Measurements from ENCODE around the gene C1QC.
A peak's percentile ranks its signal among the peaks of the same experiment; 100 is the strongest.

C1QC gene

GRCh38 chr1:22608361-22608760 is 35.1 kb upstream of the C1QC start:
- H3K4me3 ChIP-seq (replicated peaks; ENCODE audit: low read depth, low read length): no peak overlapping the region
- no peak for TF ChIP-seq CTCF (IDR thresholded peaks at IDR 0.05; ENCODE audit: low read length, missing control alignments)
- no peak for DNase-seq (ENCODE audit: low read depth)

- TF ChIP-seq CTCF (IDR thresholded peaks at IDR 0.05; ENCODE audit: low read length, missing control alignments): no peak
- no peak for DNase-seq (ENCODE audit: low read depth)
- H3K4me3 ChIP-seq (replicated peaks; ENCODE audit: low read depth, low read length): no peak overlapping the region
Measured at GRCh38 chr1:22609291-22609690, 34.1 kb upstream of the C1QC start.

GRCh38 chr1:22611530-22611947 is 31.9 kb upstream of the C1QC start:
- no peak overlapping the region for H3K4me3 ChIP-seq (replicated peaks; ENCODE audit: low read depth, low read length)
- no peak for TF ChIP-seq CTCF (IDR thresholded peaks at IDR 0.05; ENCODE audit: low read length, missing control alignments)
- peak; percentile 76 for DNase-seq (ENCODE audit: low read depth)

GRCh38 chr1:22612671-22613571 is 30.5 kb upstream of the C1QC start:
- no peak for DNase-seq (ENCODE audit: low read depth)
- no peak for TF ChIP-seq CTCF (IDR thresholded peaks at IDR 0.05; ENCODE audit: low read length, missing control alignments)
- no peak overlapping the region for H3K4me3 ChIP-seq (replicated peaks; ENCODE audit: low read depth, low read length)

DNA sequence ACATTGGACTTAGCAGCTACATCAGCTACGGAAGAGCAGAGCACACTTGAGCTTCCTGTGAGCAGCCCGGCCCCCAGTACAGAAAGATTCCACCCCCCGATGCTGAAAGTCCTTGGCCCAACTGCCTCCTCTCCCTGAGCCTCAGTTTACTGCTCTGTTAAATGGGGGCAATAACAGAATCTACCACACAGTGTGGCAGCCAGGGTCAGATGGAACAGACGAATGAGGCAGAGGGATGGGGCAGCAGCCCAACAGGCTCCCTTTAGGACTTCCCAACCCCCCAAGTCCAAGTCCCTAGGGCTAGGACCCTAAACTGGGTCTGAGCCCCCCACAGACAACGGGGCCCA is 29.9 kb upstream of the C1QC start:
- no peak for TF ChIP-seq CTCF (IDR thresholded peaks at IDR 0.05; ENCODE audit: low read length, missing control alignments)
- H3K4me3 ChIP-seq (replicated peaks; ENCODE audit: low read depth, low read length): no peak overlapping the region
- DNase-seq (ENCODE audit: low read depth): no peak

- DNase-seq (ENCODE audit: low read depth): no peak
- no peak for TF ChIP-seq CTCF (IDR thresholded peaks at IDR 0.05; ENCODE audit: low read length, missing control alignments)
- no peak overlapping the region for H3K4me3 ChIP-seq (replicated peaks; ENCODE audit: low read depth, low read length)
Measured at GRCh38 chr1:22613951-22614350, 29.5 kb upstream of the C1QC start.

DNA sequence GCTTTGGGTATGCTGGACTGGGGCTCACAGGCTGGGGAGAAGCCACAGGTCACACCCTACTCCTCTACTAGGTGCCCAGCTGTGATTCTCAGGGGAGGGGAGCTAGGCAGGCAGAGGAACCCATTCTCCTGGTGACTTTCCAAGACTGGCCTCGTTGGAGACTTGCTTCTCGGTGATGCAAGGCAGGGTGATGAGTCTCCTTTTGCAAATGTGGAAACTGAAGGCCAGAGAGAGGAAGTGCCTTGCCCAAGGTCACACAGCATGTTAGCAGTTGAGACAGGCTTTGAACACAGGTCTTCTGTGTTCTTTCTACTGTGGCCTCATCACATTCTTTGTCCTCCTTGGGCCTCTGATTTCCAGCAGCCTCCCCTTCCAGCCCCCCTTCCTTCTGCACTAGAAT is 27.5 kb upstream of the C1QC start:
- no peak for TF ChIP-seq CTCF (IDR thresholded peaks at IDR 0.05; ENCODE audit: low read length, missing control alignments)
- no peak overlapping the region for H3K4me3 ChIP-seq (replicated peaks; ENCODE audit: low read depth, low read length)
- no peak for DNase-seq (ENCODE audit: low read depth)

Data from fibroblast of pulmonary artery (primary cell).